AG09309 (cell line): Measurements from ENCODE around the gene GPATCH4.
"Not testable (repeated sequence)": the region's sequence is repeated elsewhere in the genome, so short reads cannot be mapped to it uniquely, and the experiment has no call there.

Experiments
- DNase-seq: peaks from one replicate; pipeline ENCODE4 v3.0.0-alpha.2; 2010; ENCODE audit warnings: low read depth
- H3K4me3 ChIP-seq: 2 replicates; pipeline ENCODE4 v1.5.1; 2011; ENCODE audit warnings: mild to moderate bottlenecking, low read depth, low read length, moderate library complexity; ENCODE audit not compliant: control insufficient read depth
- CTCF ChIP-seq: IDR thresholded peaks from 2 replicates; pipeline ENCODE4 v1.5.1; 2011; ENCODE audit warnings: mild to moderate bottlenecking, low read depth, low read length, inconsistent platforms; ENCODE audit not compliant: insufficient read depth, control insufficient read depth; ENCODE audit errors: missing control alignments

The GPATCH4 gene

GRCh38 chr1:156640842-156641706 lies 39.8 kb upstream of the GPATCH4 start:
- TF ChIP-seq CTCF = no peak
- H3K4me3 ChIP-seq = no peak overlapping the region
- DNase-seq = no peak

GRCh38 chr1:156639601-156640101 lies 38.4 kb upstream of the GPATCH4 start:
- no peak for DNase-seq
- no peak overlapping the region for H3K4me3 ChIP-seq
- TF ChIP-seq CTCF = no peak

GRCh38 chr1:156638189-156638985 lies 37.1 kb upstream of the GPATCH4 start:
- no peak overlapping the region for H3K4me3 ChIP-seq
- TF ChIP-seq CTCF = no peak
- DNase-seq = no peak

- DNase-seq = no peak
- H3K4me3 ChIP-seq = no peak overlapping the region
- TF ChIP-seq CTCF = no peak
Measured at GRCh38 chr1:156632355-156632754, 31.1 kb upstream of the GPATCH4 start.

GRCh38 chr1:156631152-156631551 lies 29.9 kb upstream of the GPATCH4 start:
- DNase-seq, H3K4me3 ChIP-seq: not testable (repeated sequence)

GRCh38 chr1:156629823-156630449 lies 28.7 kb upstream of the GPATCH4 start:
- TF ChIP-seq CTCF = no peak
- H3K4me3 ChIP-seq = no peak overlapping the region
- no peak for DNase-seq
